CD14-positive monocyte (primary cell): ENCODE data around the gene SMARCB1. TPM values are rescaled to one million over a fixed set of nuclear protein-coding genes. Genes with fewer than 3 reads are reported as not detected.

Experiments used
- DNase-seq, 3 donors: peaks; one replicate each; pipeline ENCODE4 v3.0.0-alpha.2; 2011 to 2022
- H2AFZ ChIP-seq: 2 replicates; pipeline ENCODE4 v1.6.0; 2012; ENCODE audit warnings: mild to moderate bottlenecking, low read depth, low read length, inconsistent platforms; ENCODE audit not compliant: insufficient read depth, poor library complexity, severe bottlenecking
- H3K27ac ChIP-seq, 2 donors: 1 replicate in 1 of 2; 2 replicates in 1 of 2; pipeline ENCODE4 v1.5.1; 2012 to 2013; ENCODE audit warnings: low read length in 2 of 2, control low read depth in 1 of 2, inconsistent platforms in 1 of 2, low read depth in 1 of 2, mild to moderate bottlenecking in 1 of 2
- H3K27me3 ChIP-seq, 2 donors: one replicate each; pipeline versions ENCODE4 v1.6.0 to v1.6.1; 2011 to 2013; ENCODE audit warnings: low read length in 2 of 2; ENCODE audit not compliant: control insufficient read depth in 2 of 2, insufficient read depth in 2 of 2
- H3K36me3 ChIP-seq, 2 donors: replicated peaks in 1 of 2; 1 replicate in 1 of 2; 2 replicates in 1 of 2; pipeline versions ENCODE4 v1.5.1 to v1.6.1; 2012 to 2013; ENCODE audit warnings: low read length in 2 of 2, control low read depth in 1 of 2, inconsistent platforms in 1 of 2, mild to moderate bottlenecking in 1 of 2; ENCODE audit not compliant: insufficient read depth in 2 of 2, control insufficient read depth in 1 of 2
- H3K4me1 ChIP-seq, 2 donors: 1 replicate in 1 of 2; 2 replicates in 1 of 2; pipeline versions ENCODE4 v1.5.1 to v1.6.1; 2012 to 2013; ENCODE audit warnings: low read length in 2 of 2, control low read depth in 1 of 2, inconsistent platforms in 1 of 2, mild to moderate bottlenecking in 1 of 2, moderate library complexity in 1 of 2; ENCODE audit not compliant: insufficient read depth in 2 of 2, control insufficient read depth in 1 of 2
- H3K4me2 ChIP-seq: replicated peaks from 2 replicates; pipeline ENCODE3; 2012; ENCODE audit warnings: low read length, moderate library complexity, mild to moderate bottlenecking; ENCODE audit not compliant: poor library complexity, severe bottlenecking; ENCODE audit errors: extremely low read depth
- H3K4me3 ChIP-seq, 3 experiments: fragments of 200-600 bp in 1 of 3; sonication (generic) in 1 of 3; replicated peaks in 1 of 3; 1 replicate in 2 of 3; 2 replicates in 1 of 3; pipeline ENCODE4 v1.5.1; 2011 to 2013; ENCODE audit warnings: low read length in 3 of 3, mild to moderate bottlenecking in 3 of 3, control low read depth in 2 of 3, low read depth in 2 of 3, inconsistent platforms in 1 of 3, moderate library complexity in 1 of 3
- H3K79me2 ChIP-seq: 2 replicates; pipeline ENCODE4 v1.6.0; 2012; ENCODE audit warnings: mild to moderate bottlenecking, control low read depth, inconsistent platforms, low read length, moderate library complexity; ENCODE audit not compliant: insufficient read depth
- H3K9ac ChIP-seq: 2 replicates; pipeline ENCODE4 v1.6.0; 2017; ENCODE audit warnings: low read length, mild to moderate bottlenecking; ENCODE audit not compliant: insufficient read depth, poor library complexity, severe bottlenecking
- H3K9me3 ChIP-seq, 2 donors: replicated peaks in 1 of 2; 1 replicate in 1 of 2; 2 replicates in 1 of 2; pipeline versions ENCODE4 v1.5.1 to v1.6.1; 2012 to 2013; ENCODE audit warnings: low read length in 2 of 2, control low read depth in 1 of 2; ENCODE audit not compliant: control insufficient read depth in 1 of 2, insufficient read depth in 1 of 2
- H4K20me1 ChIP-seq: 2 replicates; pipeline ENCODE4 v1.6.0; 2012; ENCODE audit warnings: mild to moderate bottlenecking, low read length, control low read depth, moderate library complexity; ENCODE audit not compliant: insufficient read depth
- H3K27ac Mint-ChIP-seq, 7 donors: one replicate each; pipeline ENCODE4 v1.8.0; 2020; ENCODE audit warnings: mild to moderate bottlenecking in 7 of 7, mixed read lengths in 7 of 7, moderate library complexity in 6 of 7, inconsistent platforms in 2 of 7
- H3K27me3 Mint-ChIP-seq, 3 donors: one replicate each; pipeline ENCODE4 v1.8.0; 2021 to 2022; ENCODE audit warnings: low read depth in 3 of 3, mild to moderate bottlenecking in 3 of 3, mixed read lengths in 3 of 3, moderate library complexity in 3 of 3, inconsistent platforms in 1 of 3
- H3K36me3 Mint-ChIP-seq, 2 donors: one replicate each; pipeline ENCODE4 v1.8.0; 2020; ENCODE audit warnings: mixed read lengths in 2 of 2, inconsistent platforms in 1 of 2, mild to moderate bottlenecking in 1 of 2
- H3K4me1 Mint-ChIP-seq: one replicate; pipeline ENCODE4 v1.8.0; 2020; ENCODE audit warnings: mild to moderate bottlenecking, mixed read lengths
- H3K4me3 Mint-ChIP-seq, 2 donors: one replicate each; pipeline ENCODE4 v1.8.0; 2020; ENCODE audit warnings: mild to moderate bottlenecking in 2 of 2, mixed read lengths in 2 of 2, moderate library complexity in 1 of 2
- H3K9me3 Mint-ChIP-seq, 7 donors: one replicate each; pipeline ENCODE4 v1.8.0; 2020 to 2022; ENCODE audit warnings: mixed read lengths in 7 of 7, mild to moderate bottlenecking in 6 of 7, moderate library complexity in 6 of 7, inconsistent platforms in 2 of 7
- CTCF ChIP-seq: fragments of 200-600 bp; IDR thresholded peaks from one replicate; pipeline ENCODE4 v1.8.0; 2022; ENCODE audit warnings: antibody characterized with exemption, mild to moderate bottlenecking
- WGBS: methylation state at CpG from one replicate; pipeline ENCODE4 v1.1.5; 2013; ENCODE audit warnings: missing lambda C conversion rate; ENCODE audit not compliant: insufficient coverage; 5-methylcytosine and 5-hydroxymethylcytosine counted together
- intact Hi-C, 2 donors: fragments of 100-400 bp; cut with micrococcal nuclease; formaldehyde crosslinking; loops; one replicate each; pipeline versions ENCODE4 v1.15.0 to v1.15.1; 2023
- polyA plus RNA-seq, 3 donors: library from polyadenylated mRNA; depleted of rRNA in 1 of 3; unstranded in 2 of 3; stranded (reverse) in 1 of 3; fragments of 300-500 nt in 2 of 3; fragments of >200 nt in 1 of 3; fragmentation: Illumina TruSeq in 2 of 3; gene quantifications; 1 replicate in 2 of 3; 2 replicates in 1 of 3; pipeline ENCODE4 v1.2.3, GENCODE V29; 2012 to 2021

SMARCB1 gene
- polyA plus RNA-seq, 3 donors: 30.3 to 71.8 (median 31.5) TPM

DNA sequence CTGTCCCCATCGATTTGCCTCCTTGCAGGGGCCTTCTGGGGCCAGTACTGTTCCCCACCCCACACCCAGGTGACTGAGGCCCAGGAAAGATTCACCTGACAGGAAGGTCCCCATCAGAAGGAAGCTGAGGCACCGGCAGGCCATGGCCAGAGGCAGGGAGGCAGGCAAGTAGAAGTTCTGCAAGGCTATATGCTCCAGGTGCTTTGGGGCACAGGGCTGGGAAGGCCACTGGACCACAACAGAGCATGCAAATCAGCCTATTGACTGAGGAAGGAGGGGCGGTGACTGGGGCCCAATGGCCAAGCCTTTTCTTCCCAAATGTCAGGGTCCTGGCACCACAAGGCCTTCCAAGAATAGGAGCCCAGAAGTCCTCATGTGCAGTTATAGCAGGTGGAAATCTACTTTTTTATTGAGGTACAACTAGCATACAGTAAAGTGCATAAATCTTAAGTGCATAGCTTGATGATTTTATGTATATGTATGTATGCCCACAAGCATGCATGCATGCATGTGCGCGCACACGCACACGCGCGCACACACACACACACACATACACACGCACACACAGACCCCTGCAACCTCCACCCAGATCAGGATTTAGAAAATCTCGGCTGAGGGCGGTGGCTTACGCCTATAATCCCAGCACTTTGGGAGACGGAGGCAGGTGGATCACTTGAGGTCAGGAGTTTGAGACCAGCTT, 32.4 kb upstream of the SMARCB1 start, which contains the start of gene VPREB3:
Gene VPREB3, minus strand, starts transcription at position 206 of the 700 bp plus-strand sequence. Its CDS starts 62 bp downstream, at position 144.
- intact Hi-C loops: no loop called here
- no peak within 1 kb of the TSS for H3K9ac ChIP-seq
- peak within 1 kb of the TSS in 1 of 2 donors; percentile 39 for H3K4me3 Mint-ChIP-seq

More for the DNA sequence above, 32.4 kb upstream of the SMARCB1 start, which contains the start of gene VPREB3:
- H3K4me1 ChIP-seq: peaks cover 22 to 26% of the 10 kb centered on the region in 2 donors
- Mint-ChIP-seq H3K27ac (peak within 1 kb of the TSS in 1 of 7 donors; percentile 54), H3K9me3 (peaks cover 0 to 2% (median 0%) of the 10 kb centered on the region in 7 donors), H3K27me3 (peaks cover 0 to 3% (median 2%) of the 10 kb centered on the region in 3 donors), H3K36me3 (no peaks in the 10 kb centered on the region), H3K4me1 (peaks cover 23% of the 10 kb centered on the region)
- no peak for DNase-seq
- no peaks in the 10 kb centered on the region for H3K27me3 ChIP-seq
- no peak within 1 kb of the TSS for H3K27ac ChIP-seq
- TF ChIP-seq CTCF: no peak
- no peak within 1 kb of the TSS for H3K4me3 ChIP-seq
- H3K4me2 ChIP-seq: no peak within 1 kb of the TSS
- 85% methylated on average over 10 of the region's 14 CpGs for WGBS
- no peaks in the 10 kb centered on the region for H3K36me3 ChIP-seq
- H2AFZ ChIP-seq: no peak within 1 kb of the TSS
- H3K79me2 ChIP-seq: peaks cover 6% of the 10 kb centered on the region
- no peaks in the 10 kb centered on the region for H4K20me1 ChIP-seq
- no peaks in the 10 kb centered on the region for H3K9me3 ChIP-seq
